HG02763 (cell line): Measurements from ENCODE around the gene TCF25.
"Not testable (repeated sequence)": the region's sequence is repeated elsewhere in the genome, so short reads cannot be mapped to it uniquely, and the experiment has no call there.

Experiments used
- ATAC-seq: cut with Tn5 transposase; IDR thresholded peaks from one replicate; pipeline ENCODE4 v1.9.1; 2021; ENCODE audit warnings: mild to moderate bottlenecking, moderate library complexity; ENCODE audit not compliant: unreplicated experiment

TCF25 gene

DNA sequence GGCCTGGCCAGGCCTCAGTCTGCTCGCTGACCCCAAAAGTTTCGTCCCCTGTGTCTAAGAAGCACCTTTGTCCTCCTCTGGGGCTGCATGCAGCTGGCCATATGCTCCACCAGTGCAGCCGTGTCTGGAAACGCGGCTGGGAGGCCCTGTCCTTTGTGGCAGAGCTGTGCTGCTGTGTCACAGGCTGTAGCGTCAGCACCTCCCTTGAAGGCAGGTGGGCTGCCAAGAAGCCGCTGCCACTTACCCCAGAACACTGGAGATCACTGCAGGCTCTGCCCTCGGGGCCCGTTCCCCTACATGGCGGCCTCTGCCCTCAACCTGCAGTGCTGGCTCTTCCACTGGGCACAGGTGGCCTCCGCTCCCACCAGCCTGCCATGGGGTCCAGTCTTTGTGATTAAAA lies 29.6 kb downstream of the TCF25 start:
- ATAC-seq = no peak

DNA sequence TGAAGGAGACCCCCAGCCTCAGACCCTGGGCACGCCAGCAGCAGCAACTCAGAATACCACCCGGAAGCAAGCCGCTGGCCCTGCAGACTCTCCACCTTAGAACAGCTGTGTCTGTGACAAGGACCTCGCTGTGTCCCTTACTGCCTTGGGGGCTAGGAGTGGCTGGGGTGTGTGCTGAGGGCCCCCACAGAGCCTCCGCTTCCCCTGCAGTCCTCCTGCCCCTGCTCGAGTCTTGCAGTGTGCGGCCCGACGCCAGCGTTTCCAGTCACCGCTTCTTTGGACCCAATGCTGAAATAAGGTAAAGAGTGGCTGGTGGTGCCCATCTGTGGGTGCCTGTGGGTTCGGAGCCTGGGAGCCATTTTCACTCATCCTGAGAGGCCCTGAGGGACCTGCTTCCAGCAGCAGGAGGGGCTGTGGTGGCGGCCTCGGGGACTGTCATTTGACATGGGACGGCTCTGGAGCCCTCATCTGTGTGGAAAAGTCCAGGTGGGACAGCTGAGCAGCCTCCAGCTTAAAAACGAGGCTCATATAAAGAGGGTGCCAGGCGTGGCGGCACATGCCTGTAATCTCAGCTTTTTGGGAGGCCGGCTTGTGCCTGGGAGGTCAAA lies 30.6 kb downstream of the TCF25 start:
- ATAC-seq = no peak

DNA sequence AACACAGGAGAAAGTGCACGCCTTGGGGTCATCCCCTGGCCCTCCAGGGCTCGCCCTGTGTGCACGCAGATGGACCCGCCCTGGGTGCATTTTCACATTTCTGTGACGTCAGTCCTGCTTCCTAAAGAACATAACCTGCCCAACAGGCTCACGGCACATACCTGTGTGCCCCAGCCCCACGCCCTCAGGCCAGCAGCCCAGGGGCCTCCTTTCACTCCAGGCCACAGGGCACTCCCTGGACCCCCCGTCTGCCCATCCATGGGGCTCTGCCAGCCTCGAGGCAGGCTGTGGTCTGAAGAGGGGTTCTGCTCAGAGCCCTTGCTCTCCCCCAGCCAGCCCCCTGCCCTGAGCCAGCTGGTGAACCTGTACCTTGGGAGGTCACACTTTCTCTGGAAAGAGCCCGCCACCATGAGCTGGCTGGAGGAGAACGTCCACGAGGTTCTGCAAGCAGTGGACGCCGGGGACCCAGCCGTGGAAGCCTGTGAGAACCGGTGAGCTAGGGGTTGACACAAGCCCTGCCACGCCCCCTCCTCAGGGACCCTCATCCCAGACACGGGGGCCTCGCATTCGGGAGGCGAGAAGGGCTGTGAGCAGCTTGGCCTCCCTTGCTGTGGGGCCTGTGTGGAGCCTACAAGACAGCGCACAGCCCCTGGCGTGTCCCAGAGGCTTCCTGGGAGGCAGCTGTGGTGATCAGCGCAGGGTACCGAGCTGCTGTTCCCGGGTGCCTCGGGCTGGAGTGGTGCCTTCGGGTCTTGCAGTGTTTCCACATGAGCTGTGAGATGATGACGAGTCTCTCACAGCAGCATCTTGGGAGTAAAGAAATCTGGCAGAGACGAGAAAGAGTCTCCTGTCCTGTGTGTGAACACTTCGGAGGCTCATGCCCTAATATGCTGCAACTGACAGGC lies 31.5 kb downstream of the TCF25 start:
- ATAC-seq = no peak

DNA sequence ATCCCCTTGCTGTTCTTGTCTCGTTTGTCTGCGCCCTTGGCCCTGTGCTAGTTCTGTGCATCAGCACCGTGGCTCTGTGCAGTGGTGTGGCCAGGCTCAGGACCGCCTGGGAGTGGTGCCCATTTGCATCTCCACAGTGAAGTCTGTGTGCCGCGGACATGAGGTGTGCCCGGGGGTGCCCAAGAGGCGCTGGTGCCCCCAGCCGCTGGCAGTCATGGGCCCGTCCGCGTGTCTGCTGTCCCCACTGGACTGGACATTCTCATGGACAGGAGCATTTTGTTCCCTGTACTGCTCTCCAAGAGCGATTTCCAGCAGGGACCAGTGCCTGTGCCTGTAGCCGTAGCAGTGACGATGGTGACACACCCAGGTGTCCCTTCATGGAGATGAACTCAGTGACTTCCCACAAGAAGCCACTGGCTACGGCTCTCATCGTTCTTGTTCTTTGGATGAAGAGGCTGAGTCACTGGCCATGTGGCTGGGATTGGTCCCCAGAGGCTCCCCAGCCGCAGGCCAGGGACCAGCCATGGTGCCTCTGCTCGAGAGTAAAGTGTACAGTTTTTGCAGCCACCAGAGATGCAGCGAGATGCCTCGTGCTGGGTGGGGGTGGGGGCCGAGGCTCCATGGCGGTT lies 32.2 kb downstream of the TCF25 start:
- no peak for ATAC-seq

DNA sequence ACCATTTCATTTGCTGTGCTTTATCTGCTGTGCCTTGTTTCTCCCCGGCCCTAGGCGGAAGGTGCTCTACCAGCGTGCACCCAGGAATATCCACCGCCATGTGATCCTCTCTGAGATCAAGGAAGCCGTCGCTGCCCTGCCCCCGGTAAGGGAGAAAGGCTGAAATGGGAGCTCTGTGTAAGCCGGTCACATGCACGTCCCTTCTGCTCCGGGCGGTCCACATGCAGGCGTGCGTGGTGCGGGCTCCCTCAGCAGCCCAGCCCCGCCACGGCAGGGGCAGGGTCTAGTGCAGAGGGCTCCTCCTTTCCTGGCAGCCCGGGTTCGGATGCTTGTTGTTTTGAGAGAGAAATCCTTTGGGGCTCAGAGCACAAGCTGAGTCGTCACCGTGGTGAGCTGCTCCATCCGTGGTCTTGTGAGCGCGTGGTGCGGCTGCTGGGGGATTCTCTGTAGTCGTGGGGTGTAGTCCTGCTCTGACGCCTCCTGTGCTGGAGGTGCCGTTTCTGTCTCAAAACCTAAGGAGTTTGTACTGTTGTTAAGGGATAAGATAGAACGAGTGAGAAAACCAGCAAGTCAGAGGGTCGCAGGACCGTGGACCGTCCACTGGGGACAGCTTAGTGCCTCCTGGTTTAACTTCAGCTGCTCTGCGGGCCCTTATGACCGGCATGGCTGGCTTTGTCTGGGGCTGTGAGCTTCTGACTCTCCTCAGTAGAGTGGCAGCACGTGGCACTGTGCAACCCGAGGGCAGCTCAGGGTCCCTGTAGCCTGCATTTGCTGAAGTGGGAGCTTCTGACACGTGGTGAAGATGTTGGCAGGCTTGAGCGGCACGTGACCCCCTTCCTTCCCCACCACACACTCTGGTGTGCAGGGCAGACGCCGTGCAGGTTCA lies 33.0 kb downstream of the TCF25 start:
- no peak for ATAC-seq

DNA sequence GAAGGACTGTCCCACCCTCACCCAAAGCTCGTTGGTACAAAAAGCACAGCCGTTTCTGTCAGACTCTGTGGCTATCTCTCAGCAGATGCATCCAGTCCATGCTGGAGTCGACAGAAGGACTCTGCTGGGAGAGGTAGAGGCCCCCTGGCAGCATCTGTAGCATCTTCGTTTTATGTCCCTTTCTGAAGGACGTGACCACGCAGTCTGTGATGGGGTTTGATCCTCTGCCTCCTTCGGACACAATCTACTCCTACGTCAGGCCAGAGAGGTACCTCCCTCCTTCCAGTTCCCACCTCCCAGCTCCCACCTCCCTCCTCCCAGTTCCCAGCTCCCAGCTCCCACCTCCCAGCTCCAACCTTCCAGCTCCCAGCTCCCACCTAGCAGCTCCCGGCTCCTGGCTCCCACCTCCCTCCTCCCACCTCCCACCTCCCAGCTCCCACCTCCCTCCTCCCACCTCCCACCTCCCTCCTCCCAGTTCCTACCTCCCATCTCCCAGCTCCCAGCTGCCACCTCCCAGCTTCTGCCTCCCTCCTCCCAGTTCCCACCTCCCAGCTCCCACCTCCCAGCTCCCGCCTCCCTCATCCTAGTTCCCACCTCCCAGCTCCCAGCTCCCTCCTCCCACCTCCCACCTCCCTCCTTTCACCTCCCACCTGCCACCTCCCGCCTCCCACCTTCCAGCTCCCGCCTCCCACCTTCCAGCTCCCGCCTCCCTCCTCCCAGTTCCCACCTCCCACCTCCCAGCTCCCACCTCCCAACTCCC lies 33.8 kb downstream of the TCF25 start:
- no peak for ATAC-seq

DNA sequence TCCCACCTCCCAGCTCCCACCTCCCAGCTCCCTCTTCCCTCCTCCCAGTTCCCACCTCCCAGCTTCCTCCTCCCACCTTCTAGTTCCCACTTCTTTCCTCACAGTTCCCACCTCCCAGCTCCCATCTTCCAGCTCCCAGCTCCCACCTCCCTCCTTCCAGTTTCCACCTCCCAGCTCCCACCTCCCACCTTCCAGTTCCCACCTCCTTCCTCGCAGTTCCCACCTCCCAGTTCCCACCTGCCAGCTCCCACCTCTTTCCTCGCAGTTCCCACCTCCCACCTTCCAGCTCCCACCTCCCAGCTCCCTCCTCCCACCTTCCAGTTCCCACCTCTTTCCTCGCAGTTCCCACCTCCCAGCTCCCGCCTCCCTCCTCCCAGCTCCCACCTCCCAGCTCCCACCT lies 34.8 kb downstream of the TCF25 start:
- no peak for ATAC-seq

DNA sequence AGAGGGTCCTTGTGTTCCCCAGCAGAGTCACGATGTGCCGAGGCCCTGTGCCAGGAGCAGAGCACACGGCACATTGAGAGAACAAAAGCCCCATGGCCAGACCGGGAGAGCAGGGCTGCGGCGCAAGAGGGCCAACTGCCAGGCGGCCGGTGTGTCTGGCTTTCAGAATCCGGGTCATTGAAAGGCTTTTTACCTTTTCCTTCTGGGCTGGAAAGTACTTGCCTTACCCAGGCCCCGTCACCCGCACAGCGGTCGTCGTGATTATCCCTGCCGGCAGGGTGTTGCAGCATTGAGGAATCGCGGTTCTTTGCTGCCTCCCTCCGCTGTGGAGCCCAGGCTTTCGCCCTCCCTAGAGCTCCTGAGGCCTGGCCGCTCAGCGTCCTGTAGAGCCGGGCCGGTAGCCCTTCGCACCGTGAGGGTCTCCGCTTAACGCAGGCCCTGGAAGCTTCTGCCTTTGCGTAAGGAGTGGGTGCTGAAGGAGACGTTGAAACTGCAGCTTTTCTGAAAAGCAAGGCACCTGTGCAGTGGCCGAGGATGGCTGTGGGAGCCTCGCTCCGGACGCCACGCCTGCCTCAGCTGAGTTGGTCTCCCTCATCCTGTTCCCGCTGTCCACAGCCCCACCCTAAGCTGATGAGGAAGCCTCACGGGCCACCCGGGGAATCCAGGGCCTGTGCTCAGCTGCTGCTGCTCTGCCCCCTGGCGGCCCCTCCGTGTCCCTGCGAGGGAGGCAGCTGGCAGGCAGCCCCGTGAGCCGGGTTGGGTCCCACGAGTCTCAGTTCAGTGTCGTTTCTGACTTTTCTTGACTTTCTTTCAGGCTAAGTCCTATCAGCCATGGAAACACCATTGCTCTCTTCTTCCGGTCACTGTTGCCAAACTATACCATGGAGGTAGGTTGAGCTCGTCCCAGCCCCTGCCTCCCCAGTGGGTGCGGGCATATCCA lies 36.7 kb downstream of the TCF25 start:
- no peak for ATAC-seq

DNA sequence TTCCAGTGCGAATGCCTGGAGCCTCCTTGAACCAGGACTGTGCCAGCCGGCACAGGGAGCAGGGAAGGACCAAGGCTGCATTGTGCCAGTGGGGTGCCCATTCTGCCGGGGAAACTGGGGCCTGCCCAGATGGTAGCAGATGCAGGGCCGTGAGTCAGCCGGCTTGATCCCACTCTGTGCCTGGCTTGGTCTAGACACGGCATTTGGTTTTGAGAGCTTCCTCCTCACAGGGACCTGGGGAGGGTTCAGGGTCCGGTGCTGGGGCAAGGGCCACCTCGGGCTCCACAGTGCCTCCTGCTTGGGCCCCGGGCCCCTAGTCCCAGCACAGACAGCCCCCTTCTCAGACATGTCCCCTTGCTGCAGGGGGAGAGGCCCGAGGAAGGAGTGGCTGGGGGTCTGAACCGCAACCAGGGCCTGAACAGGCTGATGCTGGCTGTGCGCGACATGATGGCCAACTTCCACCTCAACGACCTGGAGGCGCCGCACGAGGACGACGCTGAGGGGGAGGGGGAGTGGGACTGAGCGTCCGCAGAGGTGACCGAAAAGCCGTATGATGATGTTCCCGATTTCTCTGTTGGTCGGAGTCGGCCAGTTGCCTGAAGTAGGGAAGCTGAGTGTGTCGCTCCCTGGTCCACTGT lies 37.4 kb downstream of the TCF25 start:
- no peak for ATAC-seq

DNA sequence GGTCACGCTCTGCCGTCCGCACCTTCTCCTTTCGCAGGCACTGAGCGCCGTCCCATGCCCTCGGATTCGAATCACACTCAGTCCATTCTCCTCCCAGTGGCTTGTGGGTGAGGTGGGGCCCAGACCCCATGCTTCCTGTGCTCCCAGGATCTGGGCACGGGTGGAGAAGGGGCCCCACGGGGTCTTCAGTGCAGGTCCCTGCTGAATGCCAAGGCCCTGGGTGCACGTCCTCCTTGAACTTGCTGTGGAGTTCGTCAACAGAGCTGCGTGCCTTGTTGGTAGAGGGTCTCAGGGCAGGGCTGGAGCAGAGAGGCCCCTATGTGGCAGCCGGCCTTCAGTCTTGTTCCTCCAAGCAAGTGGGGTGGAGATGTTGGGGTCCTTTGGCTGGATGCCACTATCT lies 38.0 kb downstream of the TCF25 start:
- ATAC-seq = no peak

DNA sequence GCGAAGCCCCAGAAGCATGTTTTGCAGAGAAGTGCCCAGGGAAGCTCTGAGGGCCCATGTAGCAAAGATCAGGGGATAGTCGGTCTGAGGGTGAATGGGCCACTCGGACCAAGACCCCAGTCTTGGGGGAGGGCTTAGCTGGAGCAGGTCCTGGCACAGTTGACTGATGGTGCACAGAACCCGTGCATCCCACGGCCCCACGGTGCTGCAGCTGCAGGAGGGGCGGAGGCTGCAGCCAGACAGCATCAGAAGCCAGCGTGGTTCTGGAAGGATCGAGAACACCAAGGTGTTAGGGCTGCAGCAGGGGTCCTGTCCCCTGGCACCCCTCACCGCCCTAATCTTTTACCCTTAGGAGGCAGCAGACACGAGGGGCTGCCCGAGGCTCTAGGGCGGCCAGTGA lies 38.8 kb downstream of the TCF25 start:
- no peak for ATAC-seq

DNA sequence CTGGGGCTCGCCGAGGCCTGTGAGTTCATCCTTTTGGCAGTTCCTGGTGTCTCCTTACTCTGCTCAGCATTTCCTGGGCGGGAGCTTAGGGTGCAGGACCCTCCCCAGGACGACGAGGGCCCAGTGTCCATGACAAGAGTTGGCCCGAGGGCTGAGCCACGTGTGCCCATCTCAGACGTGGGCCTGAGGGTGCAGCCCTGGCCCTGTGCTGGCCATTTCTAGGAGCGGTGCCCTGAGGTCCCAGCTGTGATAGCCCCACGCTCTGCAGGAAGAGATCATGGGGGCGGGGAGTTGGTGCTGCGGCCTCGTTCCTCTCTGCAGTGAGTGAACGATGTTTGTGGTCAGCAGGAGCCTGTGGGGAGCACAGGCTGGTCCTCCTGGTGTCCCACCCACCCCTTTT lies 39.2 kb downstream of the TCF25 start:
- no peak for ATAC-seq

DNA sequence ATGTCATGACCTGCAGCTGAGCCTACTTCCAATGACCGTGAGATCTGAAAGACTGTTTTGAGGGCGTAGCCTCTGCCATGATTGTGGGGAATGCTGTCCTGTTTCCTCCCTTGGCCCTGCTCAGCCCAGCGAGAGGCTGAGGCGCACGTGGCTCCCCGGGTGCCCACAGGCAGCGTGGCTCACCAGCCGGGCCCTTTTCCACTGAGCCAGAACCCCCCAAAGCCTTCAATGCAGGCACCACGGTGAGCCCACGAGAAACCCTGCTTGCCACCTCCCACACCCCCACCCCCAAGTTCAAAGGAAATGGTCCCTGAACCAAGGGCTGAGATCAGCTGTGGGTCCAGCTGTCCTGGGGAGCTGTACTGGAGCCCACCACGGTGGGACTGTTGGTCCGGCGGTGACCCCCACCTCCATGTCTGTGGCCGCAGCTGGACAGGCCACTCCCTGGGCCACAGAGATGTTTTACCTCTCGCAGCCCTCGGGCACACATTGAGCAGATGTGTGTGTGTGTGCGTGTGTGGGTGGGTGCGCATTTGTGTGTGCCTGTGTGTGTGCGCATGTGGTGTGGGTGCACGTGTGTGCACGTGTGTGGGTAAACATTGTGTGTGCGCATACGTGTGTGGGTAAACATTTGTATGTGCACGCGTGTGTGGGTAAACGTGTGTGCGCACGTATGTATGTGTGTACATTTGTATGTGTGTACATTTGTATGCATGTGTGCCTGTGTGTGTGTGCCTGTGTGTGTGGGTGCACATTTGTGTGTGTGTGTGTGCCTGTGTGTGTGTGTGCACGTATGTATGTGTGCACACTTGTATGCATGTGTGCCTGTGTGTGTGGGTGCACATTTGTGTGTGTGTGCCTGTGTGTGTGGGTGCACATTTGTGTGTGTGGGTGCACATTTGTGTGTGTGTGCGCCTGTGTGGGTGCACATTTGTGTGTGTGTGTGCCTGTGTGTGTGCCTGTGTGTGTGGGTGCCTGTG lies 40.3 kb downstream of the TCF25 start:
- no peak for ATAC-seq

DNA sequence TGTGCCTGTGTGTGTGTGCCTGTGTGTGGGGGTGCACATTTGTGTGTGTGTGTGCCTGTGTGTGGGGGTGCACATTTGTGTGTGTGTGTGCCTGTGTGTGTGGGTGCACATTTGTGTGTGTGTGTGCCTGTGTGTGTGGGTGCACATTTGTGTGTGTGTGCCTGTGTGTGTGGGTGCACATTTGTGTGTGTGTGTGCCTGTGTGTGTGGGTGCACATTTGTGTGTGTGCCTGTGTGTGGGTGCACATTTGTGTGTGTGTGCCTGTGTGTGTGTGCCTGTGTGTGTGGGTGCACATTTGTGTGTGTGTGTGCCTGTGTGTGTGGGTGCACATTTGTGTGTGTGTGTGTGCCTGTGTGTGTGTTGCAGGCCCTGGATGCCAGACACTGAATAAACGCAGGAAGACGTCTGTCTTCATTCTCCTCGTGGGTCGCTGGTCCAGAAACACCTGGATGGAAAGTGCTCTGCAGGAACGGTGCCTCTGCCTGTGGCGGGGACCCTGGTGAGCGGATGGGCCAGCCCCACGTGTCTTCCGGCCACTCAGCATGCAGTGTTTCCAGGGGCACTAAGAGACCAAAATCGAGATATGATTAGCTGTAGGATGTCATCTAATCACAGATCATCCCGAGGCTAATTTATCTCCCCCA lies 41.4 kb downstream of the TCF25 start:
- not testable (repeated sequence) for ATAC-seq

DNA sequence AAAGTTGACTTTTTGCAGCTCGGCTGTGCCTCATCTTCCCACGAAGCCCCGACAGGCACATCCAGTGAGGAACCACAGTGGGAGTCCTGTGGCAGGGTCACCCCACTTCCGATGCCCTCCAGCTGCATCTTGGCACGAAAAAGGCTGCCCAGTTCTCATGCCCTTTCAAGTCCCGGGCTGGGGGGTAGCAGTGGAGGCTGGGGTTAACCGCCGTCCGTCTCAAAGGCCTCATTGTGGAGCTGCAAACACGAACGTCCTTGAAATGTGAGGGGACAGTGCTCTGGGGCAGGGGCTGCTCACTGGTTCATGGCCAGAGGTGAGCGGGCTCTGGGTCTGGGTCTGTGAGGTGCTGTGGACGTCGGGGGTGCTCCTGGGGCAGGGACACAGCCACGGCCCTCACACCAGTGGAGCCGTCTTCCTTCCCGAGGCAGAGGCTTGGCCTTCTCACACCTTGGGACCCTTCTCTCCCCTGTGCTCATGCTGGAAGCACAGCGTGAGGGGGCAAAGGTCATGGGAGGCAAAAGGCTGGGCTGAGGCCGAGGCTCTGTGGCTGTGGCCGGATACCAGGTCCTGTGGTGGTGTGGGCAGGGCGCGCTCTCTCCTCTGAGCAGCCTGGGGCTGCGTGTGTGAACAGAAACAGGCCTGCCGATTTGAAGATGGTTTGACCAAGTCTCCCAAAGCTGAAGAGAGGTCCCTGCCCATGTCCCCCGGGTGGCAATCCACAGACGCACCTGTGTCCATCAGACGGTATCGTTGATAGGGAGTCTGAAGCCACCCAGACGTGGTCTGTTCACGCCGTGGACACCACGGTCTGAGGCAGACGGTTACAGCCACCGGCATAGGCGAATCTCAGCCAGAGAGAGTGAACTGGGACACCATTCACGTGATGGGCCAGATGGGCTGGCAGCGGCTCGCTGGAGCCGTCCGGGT lies 42.2 kb downstream of the TCF25 start:
- ATAC-seq = no peak
